Panc1 (cell line): ENCODE measurements around the gene TGFBI.

ENCODE experiments used
- CTCF ChIP-seq: fragments of 450-650 bp; IDR thresholded peaks from 2 replicates; pipeline ENCODE4 v1.5.1; 2017; ENCODE audit warnings: mild to moderate bottlenecking
- REST ChIP-seq, 2 experiments: IDR thresholded peaks; 2 replicates each; pipeline ENCODE4 v1.6.1; 2011 to 2012; ENCODE audit warnings: low read depth in 2 of 2, control low read depth in 1 of 2, low read length in 1 of 2, mild to moderate bottlenecking in 1 of 2, moderate library complexity in 1 of 2; ENCODE audit not compliant: insufficient read depth in 1 of 2

- TF ChIP-seq CTCF, result no peak
- no peak for TF ChIP-seq REST (IDR thresholded peaks at IDR 0.05; ENCODE audit: insufficient read depth in 1 of 2, low read depth in 2 of 2, low read length in 1 of 2)
Observed at GRCh38 chr5:136052692-136053335, 24.0 kb downstream of the TGFBI start.
